Measurements from ENCODE around the gene USP7. TPM values are rescaled to one million over a fixed set of nuclear protein-coding genes. Genes with fewer than 3 reads are reported as not detected.
"Not testable (repeated sequence)": the region's sequence is repeated elsewhere in the genome, so short reads cannot be mapped to it uniquely, and the experiment has no call there.

The USP7 gene
- total RNA-seq, 2 experiments from 2014 or later, result 46.4 to 127 TPM

GRCh38 chr16:8975039-8975438 is 11.3 kb upstream of the USP7 start:
- no peak overlapping the region for H3K4me3 ChIP-seq (ENCODE audit: low read depth, low read length, poor library complexity, severe bottlenecking)
- no peaks in the 10 kb centered on the region for H3K36me3 ChIP-seq (ENCODE audit: insufficient read depth, low read length)
- H3K79me2 ChIP-seq (ENCODE audit: insufficient read depth, low read depth, low read length), result no peaks in the 10 kb centered on the region
- intact Hi-C loops (cut with micrococcal nuclease; ENCODE audit: unreplicated experiment), result no loop called here
- CTCF ChIA-PET (ENCODE audit: unreplicated experiment), result interaction anchor here (0.6 kb wide), 1 partner anchor 313 kb away, joined by 15 read pairs; no protein-coding TSS in a partner anchor
- H4K20me1 ChIP-seq (ENCODE audit: insufficient read depth, low read length), result no peaks in the 10 kb centered on the region
- H3K9me3 ChIP-seq (ENCODE audit: low read length), result no peaks in the 10 kb centered on the region
- H3K4me2 ChIP-seq (ENCODE audit: low read length), result no peak overlapping the region
- POLR2A ChIA-PET, result interaction anchor here (0.7 to 1.2 kb wide), 4 partner anchors 47 to 1135 kb away, joined by 3 to 4 read pairs (median 3); no protein-coding TSS in a partner anchor
- H3K27ac ChIP-seq (ENCODE audit: low read depth, low read length, poor library complexity, severe bottlenecking), result no peak overlapping the region
- no peaks in the 10 kb centered on the region for H3K9me2 ChIP-seq (ENCODE audit: insufficient read depth, low read length)
- TF ChIP-seq EZH2phosphoT487 (IDR thresholded peaks at IDR 0.05; ENCODE audit: borderline replicate concordance, low read depth, low read length) (no peak), CTCF (conservative IDR thresholded peaks at IDR 0.05; ENCODE audit: low read length) (no peak)
- H3K4me1 ChIP-seq (ENCODE audit: insufficient read depth, low read length, poor library complexity, severe bottlenecking), result no peaks in the 10 kb centered on the region
- no peak for DNase-seq (ENCODE audit: low spot score)
- no peak overlapping the region for H2AFZ ChIP-seq (ENCODE audit: low read length)
- BruUV-seq (replicated peaks), result no TSS peak

GRCh38 chr16:8972843-8973586 is 9.3 kb upstream of the USP7 start:
- Histone ChIP-seq H3K4me2 (ENCODE audit: low read length) (no peak overlapping the region), H3K9me3 (ENCODE audit: low read length) (no peaks in the 10 kb centered on the region), H3K4me1 (ENCODE audit: insufficient read depth, low read length, poor library complexity, severe bottlenecking) (no peaks in the 10 kb centered on the region), H3K4me3 (ENCODE audit: low read depth, low read length, poor library complexity, severe bottlenecking) (no peak overlapping the region), H3K9me2 (ENCODE audit: insufficient read depth, low read length) (no peaks in the 10 kb centered on the region), H4K20me1 (ENCODE audit: insufficient read depth, low read length) (no peaks in the 10 kb centered on the region), H3K36me3 (ENCODE audit: insufficient read depth, low read length) (no peaks in the 10 kb centered on the region), H3K79me2 (ENCODE audit: insufficient read depth, low read depth, low read length) (no peaks in the 10 kb centered on the region), H2AFZ (ENCODE audit: low read length) (no peak overlapping the region), H3K27ac (ENCODE audit: low read depth, low read length, poor library complexity, severe bottlenecking) (no peak overlapping the region)
- CTCF ChIA-PET (ENCODE audit: unreplicated experiment), result no interaction called here
- intact Hi-C loops (cut with micrococcal nuclease; ENCODE audit: unreplicated experiment), result no loop called here
- POLR2A ChIA-PET, result interaction anchor here (0.8 kb wide), 1 partner anchor 9 kb away, joined by 3 read pairs; no protein-coding TSS in a partner anchor
- no peak for TF ChIP-seq CTCF (conservative IDR thresholded peaks at IDR 0.05; ENCODE audit: low read length)
- no peak for TF ChIP-seq EZH2phosphoT487 (IDR thresholded peaks at IDR 0.05; ENCODE audit: borderline replicate concordance, low read depth, low read length)
- no TSS peak for BruUV-seq (replicated peaks)
- DNase-seq (ENCODE audit: low spot score), result no peak

- H3K4me1 ChIP-seq (ENCODE audit: insufficient read depth, low read length, poor library complexity, severe bottlenecking), result no peaks in the 10 kb centered on the region
- H4K20me1 ChIP-seq (ENCODE audit: insufficient read depth, low read length), result no peaks in the 10 kb centered on the region
- no peak overlapping the region for H3K4me2 ChIP-seq (ENCODE audit: low read length)
- no peaks in the 10 kb centered on the region for H3K9me2 ChIP-seq (ENCODE audit: insufficient read depth, low read length)
- intact Hi-C loops (cut with micrococcal nuclease; ENCODE audit: unreplicated experiment), result no loop called here
- DNase-seq (ENCODE audit: low spot score), result no peak
- H3K79me2 ChIP-seq (ENCODE audit: insufficient read depth, low read depth, low read length), result no peaks in the 10 kb centered on the region
- H3K4me3 ChIP-seq (ENCODE audit: low read depth, low read length, poor library complexity, severe bottlenecking), result no peak overlapping the region
- no peak overlapping the region for H3K27ac ChIP-seq (ENCODE audit: low read depth, low read length, poor library complexity, severe bottlenecking)
- CTCF ChIA-PET (ENCODE audit: unreplicated experiment), result no interaction called here
- no peaks in the 10 kb centered on the region for H3K9me3 ChIP-seq (ENCODE audit: low read length)
- H2AFZ ChIP-seq (ENCODE audit: low read length), result no peak overlapping the region
- POLR2A ChIA-PET, result interaction anchor here (0.7 kb wide), 1 partner anchor 97 kb away, joined by 3 read pairs; no protein-coding TSS in a partner anchor
- no peaks in the 10 kb centered on the region for H3K36me3 ChIP-seq (ENCODE audit: insufficient read depth, low read length)
- TF ChIP-seq CTCF (conservative IDR thresholded peaks at IDR 0.05; ENCODE audit: low read length) (no peak), EZH2phosphoT487 (IDR thresholded peaks at IDR 0.05; ENCODE audit: borderline replicate concordance, low read depth, low read length) (no peak)
- no TSS peak for BruUV-seq (replicated peaks)
Observed at GRCh38 chr16:8971416-8971815, 7.7 kb upstream of the USP7 start.

GRCh38 chr16:8969202-8969897 is 5.6 kb upstream of the USP7 start:
- H4K20me1 ChIP-seq (ENCODE audit: insufficient read depth, low read length); H3K9me2 ChIP-seq (ENCODE audit: insufficient read depth, low read length); BruUV-seq (replicated peaks); H3K27ac ChIP-seq (ENCODE audit: low read depth, low read length, poor library complexity, severe bottlenecking); intact Hi-C loops (cut with micrococcal nuclease; ENCODE audit: unreplicated experiment); H3K36me3 ChIP-seq (ENCODE audit: insufficient read depth, low read length); H3K9me3 ChIP-seq (ENCODE audit: low read length); H3K4me2 ChIP-seq (ENCODE audit: low read length); H2AFZ ChIP-seq (ENCODE audit: low read length); DNase-seq (ENCODE audit: low spot score); H3K4me3 ChIP-seq (ENCODE audit: low read depth, low read length, poor library complexity, severe bottlenecking); CTCF ChIA-PET (ENCODE audit: unreplicated experiment); H3K79me2 ChIP-seq (ENCODE audit: insufficient read depth, low read depth, low read length); H3K4me1 ChIP-seq (ENCODE audit: insufficient read depth, low read length, poor library complexity, severe bottlenecking): not testable (repeated sequence)
- POLR2A ChIA-PET, result interaction anchor here (0.6 to 0.7 kb wide), 2 partner anchors 127 to 303 kb away, joined by 4 to 5 read pairs; no protein-coding TSS in a partner anchor

Data from OCI-LY7 (cell line).